Stimulated activated CD4-positive, alpha-beta T cell treated with anti-CD3 and anti-CD28 coated beads, Interleukin-1b, Interleukin-23, amount 100 ng/mL, for 48 hours (primary cell): ENCODE results near the gene PLEKHB2.
"Not testable (repeated sequence)": the region's sequence is repeated elsewhere in the genome, so short reads cannot be mapped to it uniquely, and the experiment has no call there.

ENCODE experiments used
- DNase-seq: peaks from one replicate; pipeline ENCODE4 v3.0.0-alpha.2; 2020

Gene PLEKHB2

DNA sequence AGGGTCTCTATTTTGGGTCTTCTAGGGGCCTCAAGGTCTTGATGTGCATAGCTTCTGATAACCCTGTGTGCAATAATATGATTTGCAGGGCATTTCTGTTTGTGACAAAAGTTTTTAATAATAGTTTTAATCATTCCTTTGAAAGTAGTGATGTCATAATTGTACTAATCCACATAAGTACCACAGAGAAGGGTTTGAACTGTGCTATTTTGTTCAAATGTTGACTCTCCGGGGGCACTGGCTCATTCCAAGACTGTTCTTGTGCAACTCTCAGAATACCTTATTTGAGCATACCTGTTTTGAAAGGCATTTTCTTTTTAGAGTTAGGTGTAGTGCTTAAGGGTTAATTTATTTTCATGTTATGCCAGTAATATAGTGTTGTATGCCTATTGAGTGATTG lies 41.6 kb downstream of the PLEKHB2 start:
- DNase-seq, result no peak

DNA sequence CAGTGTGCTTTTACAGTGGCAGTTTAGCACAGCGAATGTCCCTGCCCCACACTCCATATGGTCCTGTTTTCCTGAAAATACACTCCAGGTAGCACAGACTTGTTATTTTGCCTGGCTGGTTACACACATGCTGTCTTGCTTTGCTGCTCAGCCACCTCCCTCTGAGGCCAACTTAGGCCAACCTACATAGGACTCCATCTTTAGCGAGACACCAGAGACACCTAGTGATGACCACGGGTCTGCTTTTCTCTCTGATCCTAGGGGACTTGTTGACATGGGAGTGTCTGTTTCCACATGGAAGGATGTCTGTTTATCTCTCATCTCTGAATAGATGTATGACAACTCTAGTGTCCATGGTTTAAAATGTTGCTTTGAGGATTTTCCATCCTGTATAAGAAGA lies 43.3 kb downstream of the PLEKHB2 start:
- DNase-seq, result no peak

GRCh38 chr2:131150109-131150508 lies 45.0 kb downstream of the PLEKHB2 start:
- DNase-seq, result not testable (repeated sequence)

- DNase-seq, result no peak
Observed at GRCh38 chr2:131151398-131151797, 46.3 kb downstream of the PLEKHB2 start.

DNA sequence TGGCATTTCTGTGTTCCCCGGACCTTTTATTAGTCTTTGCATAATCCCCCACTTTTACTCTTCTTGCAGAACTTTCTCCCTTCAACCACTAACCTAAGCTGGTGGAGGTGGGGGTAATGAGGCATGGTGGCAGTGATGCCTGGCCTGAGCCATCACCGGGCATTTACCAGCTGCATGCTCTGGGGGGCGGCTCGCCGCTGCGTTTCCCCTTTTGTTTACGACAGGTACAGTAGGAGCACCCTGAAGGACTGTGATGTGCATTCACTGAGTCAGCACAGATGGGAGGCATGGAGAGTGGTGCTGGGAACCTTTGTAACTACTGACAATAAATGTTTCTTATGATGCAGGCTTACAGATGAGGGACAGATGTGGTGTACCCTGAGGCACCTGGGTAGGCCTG lies 46.9 kb downstream of the PLEKHB2 start:
- no peak for DNase-seq

- DNase-seq, result no peak
Observed at GRCh38 chr2:131153529-131153928, 48.4 kb downstream of the PLEKHB2 start.

- DNase-seq, result peak; percentile 95
Observed at GRCh38 chr2:131154071-131154531, 49.0 kb downstream of the PLEKHB2 start.

DNA sequence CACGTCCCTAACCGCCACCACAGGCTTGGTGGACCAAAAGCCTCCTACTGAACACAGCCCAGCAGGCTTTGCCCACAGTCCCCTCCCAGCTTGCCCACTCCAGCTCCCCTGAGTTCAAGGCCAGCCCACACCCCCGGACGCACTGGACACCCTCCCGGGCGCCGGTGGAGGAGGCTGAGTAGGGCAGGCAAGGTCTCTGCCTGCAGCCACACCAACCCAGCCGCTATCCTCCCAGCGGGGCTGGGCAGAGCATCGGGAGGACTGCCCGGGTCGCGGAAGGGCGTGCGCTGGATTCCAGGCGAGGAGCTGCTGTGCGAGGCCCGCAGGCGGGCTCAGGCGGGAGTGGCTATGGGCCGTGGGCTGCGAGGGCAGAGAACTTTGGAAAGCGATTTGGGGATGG lies 49.5 kb downstream of the PLEKHB2 start:
- no peak for DNase-seq

DNA sequence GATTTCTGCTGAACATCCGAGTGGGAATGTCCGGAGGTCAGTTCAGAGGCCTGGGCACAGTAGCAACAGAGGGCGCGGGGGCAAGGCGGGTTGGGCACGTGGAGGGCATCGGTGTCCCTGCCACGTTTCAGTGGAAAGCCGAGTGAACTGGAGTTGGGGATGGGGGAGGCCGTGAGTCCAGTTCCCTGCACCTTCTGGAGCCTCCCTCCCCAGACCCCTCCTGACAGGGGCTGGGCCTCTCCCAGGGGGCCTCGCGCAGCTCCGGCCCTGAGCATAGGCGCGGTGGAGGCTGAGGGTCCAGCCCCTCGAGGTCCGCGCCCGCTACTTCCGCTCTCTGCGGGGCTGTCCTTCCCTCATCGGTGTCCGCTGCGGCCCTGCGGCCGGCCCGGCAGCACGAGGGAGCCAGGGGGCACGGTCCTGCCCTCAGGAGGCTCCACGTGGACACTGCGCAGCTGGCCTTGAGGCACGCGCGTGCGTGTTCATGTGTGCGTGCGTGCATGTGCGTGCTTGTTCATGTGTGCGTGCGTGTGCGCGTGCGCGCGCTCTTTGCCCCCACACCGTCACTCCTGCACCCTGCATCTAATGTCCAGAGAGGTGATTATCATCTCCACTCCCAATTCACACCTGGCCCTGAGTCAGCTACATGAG lies 50.2 kb downstream of the PLEKHB2 start:
- no peak for DNase-seq

GRCh38 chr2:131156452-131157149 lies 51.5 kb downstream of the PLEKHB2 start:
- no peak for DNase-seq

DNA sequence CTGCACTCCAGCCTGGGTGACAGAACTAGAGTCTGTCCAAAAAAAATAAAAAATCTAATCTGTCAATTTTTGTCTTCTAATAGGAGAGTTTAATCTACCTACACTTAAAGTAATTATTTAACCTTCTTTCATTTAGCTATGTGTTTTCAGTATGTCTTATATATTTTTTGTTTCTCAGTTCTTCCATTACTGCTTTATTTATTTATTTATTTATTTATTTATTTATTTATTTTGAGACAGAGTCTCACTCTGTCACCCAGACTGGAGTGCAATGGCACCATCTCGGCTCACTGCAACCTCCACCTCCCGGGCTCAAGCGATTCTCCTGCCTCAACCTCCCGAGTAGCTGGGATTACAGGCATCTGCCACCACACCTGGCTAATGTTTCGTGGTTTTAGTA lies 60.4 kb downstream of the PLEKHB2 start:
- not testable (repeated sequence) for DNase-seq

DNA sequence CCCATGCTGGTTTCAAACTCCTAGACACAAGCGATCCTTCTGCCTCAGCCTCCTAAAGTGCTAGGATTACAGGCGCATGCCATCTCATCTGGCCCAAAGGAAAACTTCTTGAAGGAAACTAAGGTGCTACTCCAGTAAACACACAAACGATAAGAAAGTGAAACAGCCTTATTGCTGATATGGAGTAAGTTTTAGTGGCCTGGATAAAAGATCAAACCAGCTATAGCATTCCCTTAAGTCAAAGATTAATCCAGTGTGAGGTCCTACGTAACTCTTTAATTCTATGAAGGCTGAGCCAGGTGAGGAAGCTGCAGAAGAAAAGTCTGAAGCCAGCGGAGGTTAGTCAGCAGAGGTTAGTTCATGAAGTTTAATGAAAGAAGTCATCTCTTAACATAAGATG lies 63.4 kb downstream of the PLEKHB2 start:
- no peak for DNase-seq

DNA sequence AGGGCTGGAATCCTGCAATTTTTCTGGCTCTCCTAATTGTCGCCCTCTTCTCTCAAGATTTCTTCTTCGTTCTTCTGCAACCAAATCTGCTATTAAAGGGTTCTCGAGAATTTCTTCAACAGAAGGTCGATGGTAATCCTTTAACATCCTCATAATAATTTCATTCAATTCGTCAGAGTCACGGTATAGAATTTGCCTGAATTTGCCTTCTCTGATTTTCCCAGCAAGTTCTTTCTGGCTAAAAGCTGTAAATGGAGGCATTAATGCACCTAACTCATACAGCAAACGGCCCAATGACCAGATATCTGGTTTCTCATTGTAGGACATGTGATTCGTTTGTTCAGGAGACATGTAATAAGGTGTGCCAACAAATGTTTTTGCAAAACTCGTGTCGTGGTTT lies 72.9 kb downstream of the PLEKHB2 start:
- DNase-seq, result not testable (repeated sequence)

DNA sequence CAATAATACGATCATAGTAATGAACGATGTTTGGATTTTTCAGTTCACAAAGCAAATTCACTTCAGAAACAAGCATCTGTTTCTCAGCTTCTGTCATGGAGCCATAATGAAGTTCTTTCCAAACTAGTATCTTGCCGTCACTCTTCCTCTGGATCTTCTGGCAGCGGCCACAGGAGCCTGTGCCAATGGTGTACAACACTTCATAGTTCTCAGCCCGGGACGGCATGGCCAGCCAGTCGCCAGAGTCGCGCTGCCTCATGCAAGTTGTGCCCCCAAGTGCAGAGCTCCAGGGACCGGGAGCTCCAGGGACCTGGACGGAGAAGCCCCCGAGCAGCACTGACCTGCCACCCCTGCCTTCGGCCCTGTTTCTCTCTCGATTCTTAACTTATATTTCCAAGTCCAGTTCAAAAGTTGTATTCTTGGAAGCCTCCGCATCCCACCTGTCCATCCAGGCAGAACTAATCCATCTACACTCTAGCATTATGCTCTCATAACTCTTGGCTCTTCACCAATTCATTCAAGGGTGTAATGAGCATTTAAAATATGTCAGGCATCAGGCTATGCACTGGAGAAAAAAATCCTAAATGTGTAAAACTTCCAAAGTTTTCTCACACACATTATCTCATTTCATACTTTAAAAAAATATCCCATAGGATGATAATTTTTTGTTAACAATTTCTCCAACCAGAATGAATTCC lies 73.7 kb downstream of the PLEKHB2 start:
- DNase-seq, result not testable (repeated sequence)

GRCh38 chr2:131181451-131181850 lies 76.3 kb downstream of the PLEKHB2 start:
- DNase-seq, result not testable (repeated sequence)

- not testable (repeated sequence) for DNase-seq
Observed at GRCh38 chr2:131193421-131193820, 88.3 kb downstream of the PLEKHB2 start.

- DNase-seq, result not testable (repeated sequence)
Observed at GRCh38 chr2:131196186-131196585, 91.0 kb downstream of the PLEKHB2 start.
